Esophagus muscularis mucosa (tissue), 4 donors: ENCODE results near the gene B3GALT6. TPM values are rescaled to one million over a fixed set of nuclear protein-coding genes. Genes with fewer than 3 reads are reported as not detected.
A peak's percentile ranks its signal among the peaks of the same experiment; 100 is the strongest.
"Not testable (repeated sequence)": the region's sequence is repeated elsewhere in the genome, so short reads cannot be mapped to it uniquely, and the experiment has no call there.

Experiments used
- DNase-seq: peaks from one replicate; pipeline ENCODE4 v3.0.0-alpha.2; 2017; ENCODE audit errors: extremely low spot score
- H3K27ac ChIP-seq, 4 donors: fragments of 200-600 bp; sonication (generic); replicated peaks in 1 of 4; 1 replicate in 3 of 4; 2 replicates in 1 of 4; pipeline ENCODE4 v1.5.1; 2016 to 2019; ENCODE audit warnings: mild to moderate bottlenecking in 1 of 4
- H3K27me3 ChIP-seq, 4 donors: fragments of 200-600 bp; sonication (generic); one replicate each; pipeline versions ENCODE4 v1.5.1 to v1.6.0; 2016 to 2019
- H3K36me3 ChIP-seq, 4 donors: fragments of 200-600 bp; sonication (generic); one replicate each; pipeline ENCODE4 v1.5.1; 2016 to 2019
- H3K4me1 ChIP-seq, 4 donors: fragments of 200-600 bp; sonication (generic); one replicate each; pipeline ENCODE4 v1.5.1; 2016 to 2019
- H3K4me3 ChIP-seq, 4 donors: fragments of 200-600 bp; sonication (generic); 1 replicate in 2 of 4; 2 replicates in 2 of 4; pipeline ENCODE4 v1.5.1; 2016 to 2019; ENCODE audit warnings: mild to moderate bottlenecking in 4 of 4, moderate library complexity in 1 of 4
- H3K9me3 ChIP-seq, 4 donors: fragments of 200-600 bp; sonication (generic); 1 replicate in 3 of 4; 2 replicates in 1 of 4; pipeline ENCODE4 v1.5.1; 2016 to 2019
- EP300 ChIP-seq: sonication (generic); formaldehyde crosslinking; IDR thresholded peaks from one replicate; pipeline ENCODE4 v1.6.1; 2017; ENCODE audit warnings: antibody characterized with exemption
- POLR2A ChIP-seq: fragments of 450-650 bp; IDR thresholded peaks from one replicate; pipeline ENCODE4 v1.6.1; 2017; ENCODE audit warnings: antibody characterized with exemption, moderate library complexity, mild to moderate bottlenecking, low read depth
- POLR2AphosphoS5 ChIP-seq, 2 donors: sonication (generic); formaldehyde crosslinking; IDR thresholded peaks; one replicate each; pipeline ENCODE4 v1.6.1; 2017; ENCODE audit warnings: antibody characterized with exemption in 2 of 2
- WGBS: methylation state at CpG from one replicate; pipeline ENCODE4 v1.1.5; 2018; 5-methylcytosine and 5-hydroxymethylcytosine counted together
- intact Hi-C: fragments of 100-400 bp; cut with DNase I; formaldehyde crosslinking; loops from one replicate; pipeline ENCODE4 v1.15.1; 2023
- total RNA-seq, 4 donors: library from RNA; depleted of rRNA; stranded (reverse); fragments of >200 nt; gene quantifications; one replicate each; pipeline versions ENCODE4 v1.1.0 to v1.2.1, GENCODE V29; 2016
- TF ChIP-seq, protein P1 (sequence below), 3 experiments: fragments of 200-600 bp in 2 of 3; fragments of 450-650 bp in 1 of 3; sonication (generic) in 2 of 3; IDR thresholded peaks; one replicate each; pipeline ENCODE4 v1.5.1; 2017 to 2019; ENCODE audit warnings: antibody characterized with exemption in 3 of 3, mild to moderate bottlenecking in 2 of 3, moderate library complexity in 1 of 3

Gene B3GALT6
- total RNA-seq, 4 donors from 2014 or later: 10.4 to 24.6 (median 21.0) TPM

DNA sequence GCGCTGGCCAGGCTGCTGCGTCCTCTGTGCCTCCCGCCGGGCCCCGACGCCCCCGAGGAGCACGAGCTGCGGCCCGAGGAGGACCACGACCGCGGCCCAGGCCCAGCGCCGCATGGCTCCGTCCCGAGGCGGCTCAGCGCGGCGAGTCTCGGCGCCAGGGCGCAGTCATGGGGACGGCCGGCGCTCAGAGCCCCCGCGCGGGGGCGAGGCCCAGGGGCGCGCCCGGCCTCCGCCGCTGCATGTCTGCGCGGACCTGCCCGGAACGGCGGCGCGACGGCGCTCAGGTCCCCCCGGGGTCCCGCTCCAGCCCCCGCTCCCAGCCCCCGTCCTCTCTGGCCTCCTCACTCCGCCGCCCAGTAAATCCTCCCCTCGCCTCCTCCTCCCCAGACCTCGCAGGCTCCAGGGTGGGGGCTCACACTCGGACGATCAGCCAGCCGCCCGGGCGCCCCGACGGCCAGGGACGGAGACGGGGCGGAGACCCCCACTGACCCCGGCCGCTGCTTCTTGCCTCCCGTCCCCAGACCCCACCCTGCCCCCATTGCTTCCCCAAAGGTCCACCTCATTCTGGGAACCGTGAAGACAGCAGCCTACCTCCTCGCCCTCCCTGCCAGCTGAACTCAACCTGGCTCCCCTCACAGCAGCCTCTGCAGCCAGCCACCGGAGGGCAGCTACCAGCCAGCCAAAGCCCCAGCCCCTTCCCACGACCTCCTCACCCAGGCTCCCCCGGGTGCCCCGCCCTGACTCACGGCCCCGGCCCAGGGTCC lies 14.7 kb downstream of the B3GALT6 start, which contains the start of gene C1QTNF12:
Gene C1QTNF12, minus strand, starts transcription at position 146 of the 764 bp plus-strand sequence. Its CDS starts 32 bp downstream, at position 114.
- Histone ChIP-seq H3K4me3 (peak within 1 kb of the TSS in 2 of 4 donors; percentile 5 to 24), H3K9me3 (no peaks in the 10 kb centered on the region), H3K27ac (no peak within 1 kb of the TSS), H3K36me3 (peaks cover 0 to 31% (median 6%) of the 10 kb centered on the region in 4 donors), H3K4me1 (peaks cover 3 to 19% (median 15%) of the 10 kb centered on the region in 4 donors), H3K27me3 (peaks cover 0 to 41% (median 18%) of the 10 kb centered on the region in 4 donors)
- 2% methylated on average over 9 of the region's 74 CpGs for WGBS
- no peak for DNase-seq
- no peak for TF ChIP-seq EP300
- no peak for TF ChIP-seq POLR2AphosphoS5 (IDR thresholded peaks at IDR 0.05)
- TF ChIP-seq POLR2A: no peak
- TF ChIP-seq, protein P1, sequence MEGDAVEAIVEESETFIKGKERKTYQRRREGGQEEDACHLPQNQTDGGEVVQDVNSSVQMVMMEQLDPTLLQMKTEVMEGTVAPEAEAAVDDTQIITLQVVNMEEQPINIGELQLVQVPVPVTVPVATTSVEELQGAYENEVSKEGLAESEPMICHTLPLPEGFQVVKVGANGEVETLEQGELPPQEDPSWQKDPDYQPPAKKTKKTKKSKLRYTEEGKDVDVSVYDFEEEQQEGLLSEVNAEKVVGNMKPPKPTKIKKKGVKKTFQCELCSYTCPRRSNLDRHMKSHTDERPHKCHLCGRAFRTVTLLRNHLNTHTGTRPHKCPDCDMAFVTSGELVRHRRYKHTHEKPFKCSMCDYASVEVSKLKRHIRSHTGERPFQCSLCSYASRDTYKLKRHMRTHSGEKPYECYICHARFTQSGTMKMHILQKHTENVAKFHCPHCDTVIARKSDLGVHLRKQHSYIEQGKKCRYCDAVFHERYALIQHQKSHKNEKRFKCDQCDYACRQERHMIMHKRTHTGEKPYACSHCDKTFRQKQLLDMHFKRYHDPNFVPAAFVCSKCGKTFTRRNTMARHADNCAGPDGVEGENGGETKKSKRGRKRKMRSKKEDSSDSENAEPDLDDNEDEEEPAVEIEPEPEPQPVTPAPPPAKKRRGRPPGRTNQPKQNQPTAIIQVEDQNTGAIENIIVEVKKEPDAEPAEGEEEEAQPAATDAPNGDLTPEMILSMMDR (IDR thresholded peaks at IDR 0.05): no peak
- intact Hi-C loops: no loop called here

DNA sequence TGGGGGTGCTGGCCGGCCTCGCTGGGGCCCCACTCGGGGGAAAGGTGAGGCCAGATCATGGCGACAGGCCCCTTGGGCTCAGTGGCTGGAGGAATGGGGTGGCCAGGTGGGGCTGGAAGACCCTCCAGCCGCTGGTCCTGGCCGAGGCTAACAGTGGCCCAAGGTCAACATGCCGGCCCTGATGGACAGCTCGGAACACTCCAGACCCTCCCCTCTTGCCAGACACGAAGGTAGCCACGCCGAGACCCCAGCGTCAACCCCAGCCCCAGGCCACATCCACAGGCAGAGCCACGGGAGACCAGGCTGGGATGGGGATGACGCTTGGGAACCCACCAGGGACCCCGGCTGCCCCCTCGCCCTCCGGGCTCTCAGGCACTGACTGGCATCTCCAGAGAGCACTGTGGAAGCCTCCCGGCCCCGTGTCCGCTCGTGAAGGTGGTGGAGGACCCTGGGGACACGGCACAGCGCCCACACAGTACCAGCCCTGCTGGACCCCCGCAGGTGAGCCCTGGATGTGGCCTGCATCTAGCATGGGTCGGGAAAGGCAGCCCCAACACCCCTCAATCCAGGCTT lies 15.4 kb downstream of the B3GALT6 start:
- H3K27ac ChIP-seq: no peak overlapping the region
- TF ChIP-seq EP300: no peak
- TF ChIP-seq, protein P1 (IDR thresholded peaks at IDR 0.05): no peak
- peaks cover 3 to 19% (median 15%) of the 10 kb centered on the region in 4 donors for H3K4me1 ChIP-seq
- 73% methylated on average over 19 of the region's 25 CpGs for WGBS
- H3K36me3 ChIP-seq: peaks cover 0 to 31% (median 9%) of the 10 kb centered on the region in 4 donors
- no peak overlapping the region for H3K4me3 ChIP-seq
- H3K27me3 ChIP-seq: peaks cover 0 to 38% (median 18%) of the 10 kb centered on the region in 4 donors
- H3K9me3 ChIP-seq: no peaks in the 10 kb centered on the region
- DNase-seq: no peak
- intact Hi-C loops: no loop called here

DNA sequence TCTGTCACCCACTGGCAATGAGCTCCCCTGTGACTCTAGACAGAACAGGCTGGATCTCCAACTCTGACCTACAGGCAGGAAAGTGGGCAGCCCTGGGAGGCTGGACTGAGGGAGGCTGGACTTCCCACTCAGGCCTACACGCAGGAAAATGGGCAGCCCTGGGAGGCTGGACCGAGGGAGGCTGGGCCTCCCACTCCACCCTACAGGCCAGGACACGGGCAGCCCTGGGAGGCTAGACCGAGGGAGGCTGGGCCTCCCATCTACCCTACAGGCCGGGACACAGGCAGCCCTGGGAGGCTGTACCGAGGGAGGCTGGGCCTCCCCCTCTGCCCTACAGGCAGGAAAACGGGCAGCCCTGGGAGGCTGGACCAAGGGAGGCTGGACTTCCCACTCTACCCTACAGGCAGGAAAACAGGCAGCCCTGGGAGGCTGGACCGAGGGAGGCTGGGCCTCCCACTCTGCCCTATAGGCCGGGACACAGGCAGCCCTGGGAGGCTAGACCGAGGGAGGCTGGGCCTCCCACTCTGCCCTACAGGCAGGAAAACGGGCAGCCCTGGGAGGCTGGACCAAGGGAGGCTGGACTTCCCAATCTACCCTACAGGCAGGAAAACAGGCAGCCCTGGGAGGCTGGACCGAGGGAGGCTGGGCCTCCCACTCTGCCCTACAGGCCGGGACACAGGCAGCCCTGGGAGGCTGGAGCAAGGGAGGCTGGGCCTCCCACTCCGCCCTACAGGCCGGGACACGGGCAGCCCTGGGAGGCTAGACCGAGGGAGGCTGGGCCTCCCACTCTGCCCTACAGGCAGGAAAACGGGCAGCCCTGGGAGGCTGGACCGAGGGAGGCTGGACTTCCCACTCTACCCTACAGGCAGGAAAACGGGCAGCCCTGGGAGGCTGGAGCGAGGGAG lies 16.2 kb downstream of the B3GALT6 start:
- H3K27ac ChIP-seq, H3K4me3 ChIP-seq, intact Hi-C loops, H3K9me3 ChIP-seq, DNase-seq: not testable (repeated sequence)
- 90% methylated on average over 11 of the region's 21 CpGs for WGBS
- Histone ChIP-seq H3K4me1 (peaks cover 3 to 19% (median 15%) of the 10 kb centered on the region in 4 donors), H3K36me3 (peaks cover 0 to 31% (median 14%) of the 10 kb centered on the region in 4 donors), H3K27me3 (peaks cover 0 to 38% (median 18%) of the 10 kb centered on the region in 4 donors)

DNA sequence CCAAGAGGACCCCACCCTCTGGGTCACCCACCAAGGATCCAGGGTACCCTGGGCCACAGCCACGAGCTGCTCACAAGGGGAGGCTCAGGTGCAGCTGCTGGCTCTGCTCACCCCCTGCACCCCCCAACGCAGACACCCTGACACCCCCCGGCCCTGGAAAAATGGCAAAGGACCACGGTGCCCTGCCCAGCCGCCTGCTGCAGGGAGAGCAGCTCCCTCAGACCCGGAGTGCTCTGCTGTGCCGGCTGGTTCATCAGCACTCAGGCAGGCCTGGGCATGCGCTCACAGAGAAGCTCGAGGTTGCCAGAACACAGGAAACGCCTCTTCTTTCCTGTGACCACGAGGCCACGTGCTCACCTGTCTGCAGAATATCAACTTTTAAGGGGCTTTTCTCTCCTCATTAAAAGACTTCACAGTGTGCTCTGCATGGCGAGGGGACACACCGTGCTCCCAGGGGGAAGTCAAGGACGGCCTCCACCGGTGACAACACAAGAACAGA lies 18.8 kb downstream of the B3GALT6 start:
- peaks cover 0 to 30% (median 14%) of the 10 kb centered on the region in 4 donors for H3K27me3 ChIP-seq
- no peak for DNase-seq
- WGBS: 79% methylated on average over 13 of the region's 16 CpGs
- H3K4me1 ChIP-seq: peaks cover 3 to 19% (median 15%) of the 10 kb centered on the region in 4 donors
- no peak for TF ChIP-seq EP300
- TF ChIP-seq POLR2A: no peak
- TF ChIP-seq, protein P1 (IDR thresholded peaks at IDR 0.05): no peak
- H3K36me3 ChIP-seq: peaks cover 14 to 51% (median 39%) of the 10 kb centered on the region in 4 donors
- H3K27ac ChIP-seq: no peak overlapping the region
- intact Hi-C loops: no loop called here
- no peaks in the 10 kb centered on the region for H3K9me3 ChIP-seq
- no peak overlapping the region for H3K4me3 ChIP-seq
